HCT116 (cell line): Measurements from ENCODE around the gene ZNF711.

Experiments used
- CBX3 ChIP-seq: IDR thresholded peaks from 2 replicates; pipeline ENCODE4 v1.6.1; 2012; ENCODE audit warnings: low read depth
- CTCF ChIP-seq, 3 experiments: fragments of 200-600 bp in 1 of 3; sonication (generic) in 1 of 3; IDR thresholded peaks in 2 of 3; conservative IDR thresholded peaks in 1 of 3; 2 replicates each; pipeline ENCODE4 v1.5.1; 2012 to 2017; ENCODE audit warnings: low read depth in 2 of 3, low read length in 2 of 3, antibody characterized with exemption in 1 of 3, borderline replicate concordance in 1 of 3, control low read depth in 1 of 3, mild to moderate bottlenecking in 1 of 3, mixed read lengths in 1 of 3, mixed run types in 1 of 3, moderate library complexity in 1 of 3; ENCODE audit not compliant: insufficient read depth in 1 of 3
- EZH2phosphoT487 ChIP-seq: fragments of 200-600 bp; IDR thresholded peaks from 2 replicates; pipeline ENCODE4 v1.6.1; 2018; ENCODE audit warnings: antibody characterized with exemption, borderline replicate concordance
- POLR2A ChIP-seq: IDR thresholded peaks from 2 replicates; pipeline ENCODE4 v1.7.0; 2011; ENCODE audit warnings: borderline replicate concordance; ENCODE audit not compliant: insufficient read depth, insufficient read length; ENCODE audit errors: extremely low read depth
- POLR2AphosphoS5 ChIP-seq: IDR thresholded peaks from 2 replicates; pipeline ENCODE4 v1.6.1; 2011; ENCODE audit warnings: mild to moderate bottlenecking, low read depth, low read length, moderate library complexity
- RAD21 ChIP-seq: IDR thresholded peaks from 2 replicates; pipeline ENCODE4 v1.6.1; 2012; ENCODE audit warnings: low read depth, mild to moderate bottlenecking
- SIN3A ChIP-seq: IDR thresholded peaks from 2 replicates; pipeline ENCODE4 v1.6.1; 2012; ENCODE audit warnings: low read depth
- SRF ChIP-seq: IDR thresholded peaks from 2 replicates; pipeline ENCODE4 v1.6.1; 2012; ENCODE audit warnings: low read depth
- TCF7L2 ChIP-seq: IDR thresholded peaks from 2 replicates; pipeline ENCODE4 v1.7.0; 2011; ENCODE audit warnings: borderline replicate concordance, inconsistent platforms; ENCODE audit not compliant: insufficient read depth, insufficient read length; ENCODE audit errors: extremely low read depth

GRCh38 chrX:85309717-85310116 is 65.9 kb downstream of the ZNF711 start:
- TF ChIP-seq EZH2phosphoT487 (no peak), CBX3 (no peak), CTCF (IDR thresholded peaks at IDR 0.05 in 2 of 3, conservative IDR thresholded peaks at IDR 0.05 in 1 of 3; ENCODE audit: borderline replicate concordance in 1 of 3, insufficient read depth in 1 of 3, low read depth in 2 of 3, low read length in 2 of 3) (peak in 2 of 3 experiments; percentile 20 to 31; a peak in 2 of 6 replicates), SRF (no peak), TCF7L2 (no peak), POLR2A (no peak), POLR2AphosphoS5 (no peak), RAD21 (no peak), SIN3A (no peak)
